Measurements from ENCODE around the gene HUNK.

DNA sequence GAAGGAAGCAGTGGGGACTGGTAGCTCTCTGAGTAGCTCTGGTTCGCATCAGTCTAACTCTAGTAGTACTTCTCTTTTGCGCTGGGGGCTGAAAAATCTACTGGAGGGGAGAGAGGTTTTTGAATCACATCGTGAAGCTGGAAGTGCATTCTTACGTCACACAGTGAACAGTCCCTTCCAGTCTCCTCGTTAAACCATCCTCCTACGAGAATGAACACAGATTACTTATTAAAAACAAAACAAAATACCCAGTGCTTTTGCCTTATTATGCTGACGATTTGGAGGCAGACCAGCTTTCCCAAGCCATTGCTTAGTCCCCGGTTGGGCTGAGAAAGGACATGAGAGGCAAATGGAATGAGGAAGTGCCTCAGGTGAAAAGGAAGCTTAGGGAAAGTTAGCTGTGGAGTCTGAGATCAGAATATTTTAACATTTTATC is 16.1 kb downstream of the HUNK start:
- TF ChIP-seq, protein P1, sequence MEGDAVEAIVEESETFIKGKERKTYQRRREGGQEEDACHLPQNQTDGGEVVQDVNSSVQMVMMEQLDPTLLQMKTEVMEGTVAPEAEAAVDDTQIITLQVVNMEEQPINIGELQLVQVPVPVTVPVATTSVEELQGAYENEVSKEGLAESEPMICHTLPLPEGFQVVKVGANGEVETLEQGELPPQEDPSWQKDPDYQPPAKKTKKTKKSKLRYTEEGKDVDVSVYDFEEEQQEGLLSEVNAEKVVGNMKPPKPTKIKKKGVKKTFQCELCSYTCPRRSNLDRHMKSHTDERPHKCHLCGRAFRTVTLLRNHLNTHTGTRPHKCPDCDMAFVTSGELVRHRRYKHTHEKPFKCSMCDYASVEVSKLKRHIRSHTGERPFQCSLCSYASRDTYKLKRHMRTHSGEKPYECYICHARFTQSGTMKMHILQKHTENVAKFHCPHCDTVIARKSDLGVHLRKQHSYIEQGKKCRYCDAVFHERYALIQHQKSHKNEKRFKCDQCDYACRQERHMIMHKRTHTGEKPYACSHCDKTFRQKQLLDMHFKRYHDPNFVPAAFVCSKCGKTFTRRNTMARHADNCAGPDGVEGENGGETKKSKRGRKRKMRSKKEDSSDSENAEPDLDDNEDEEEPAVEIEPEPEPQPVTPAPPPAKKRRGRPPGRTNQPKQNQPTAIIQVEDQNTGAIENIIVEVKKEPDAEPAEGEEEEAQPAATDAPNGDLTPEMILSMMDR (IDR thresholded peaks at IDR 0.05): no peak
- TF ChIP-seq POLR2A (IDR thresholded peaks at IDR 0.05): no peak

Data from adrenal gland (tissue), 5 donors.